ENCODE results near the gene VSTM2L. TPM values are rescaled to one million over a fixed set of nuclear protein-coding genes. Genes with fewer than 3 reads are reported as not detected.

Gene VSTM2L
- total and polyA plus RNA-seq, 2 donors (not counting 1 experiment from before 2014, with no cell fraction given) = 0.66 to 1.7 TPM

- Histone ChIP-seq H3K79me2 (ENCODE audit: control insufficient read depth, insufficient read depth, low read length) (no peaks in the 10 kb centered on the region), H3K4me2 (ENCODE audit: extremely low read depth, insufficient read depth, low read length) (no peak overlapping the region), H2AFZ (ENCODE audit: low read length) (no peak overlapping the region), H3K27me3 (ENCODE audit: control insufficient read depth, insufficient read depth, low read length) (peaks cover 64% of the 10 kb centered on the region), H3K9me3 (ENCODE audit: control insufficient read depth, insufficient read depth, low read depth, low read length) (no peaks in the 10 kb centered on the region), H3K4me1 (ENCODE audit: control insufficient read depth, extremely low read depth, insufficient read depth, low read length) (no peaks in the 10 kb centered on the region), H3K27ac (ENCODE audit: insufficient read depth, low read length) (no peak overlapping the region), H4K20me1 (ENCODE audit: control insufficient read depth, extremely low read depth, insufficient read depth, low read length) (no peaks in the 10 kb centered on the region), H3K9ac (ENCODE audit: insufficient read depth, low read length) (no peak overlapping the region), H3K36me3 (ENCODE audit: control insufficient read depth, insufficient read depth, low read length) (no peaks in the 10 kb centered on the region), H3K4me3 (replicated peaks in 1 of 4; ENCODE audit: control extremely low read depth in 1 of 4, insufficient read depth in 1 of 4, low read depth in 3 of 4, low read length in 4 of 4) (no peak overlapping the region)
- no peak for DNase-seq (ENCODE audit: low read depth in 2 of 2)
- peak; percentile 50 for TF ChIP-seq EZH2 (IDR thresholded peaks at IDR 0.05; ENCODE audit: low read length, missing control alignments)
- TF ChIP-seq CTCF (conservative IDR thresholded peaks at IDR 0.05 in 1 of 2, IDR thresholded peaks at IDR 0.05 in 1 of 2; ENCODE audit: low read depth in 1 of 2, low read length in 2 of 2) = no peak
Measured at GRCh38 chr20:37913567-37914366, 10.8 kb downstream of the VSTM2L start.

- no peak overlapping the region for H3K27ac ChIP-seq (ENCODE audit: insufficient read depth, low read length)
- H3K36me3 ChIP-seq (ENCODE audit: control insufficient read depth, insufficient read depth, low read length) = no peaks in the 10 kb centered on the region
- no peaks in the 10 kb centered on the region for H3K79me2 ChIP-seq (ENCODE audit: control insufficient read depth, insufficient read depth, low read length)
- peaks cover 69% of the 10 kb centered on the region for H3K27me3 ChIP-seq (ENCODE audit: control insufficient read depth, insufficient read depth, low read length)
- no peaks in the 10 kb centered on the region for H3K9me3 ChIP-seq (ENCODE audit: control insufficient read depth, insufficient read depth, low read depth, low read length)
- no peak for TF ChIP-seq EZH2 (IDR thresholded peaks at IDR 0.05; ENCODE audit: low read length, missing control alignments)
- TF ChIP-seq CTCF (conservative IDR thresholded peaks at IDR 0.05 in 1 of 2, IDR thresholded peaks at IDR 0.05 in 1 of 2; ENCODE audit: low read depth in 1 of 2, low read length in 2 of 2) = no peak
- no peak overlapping the region for H2AFZ ChIP-seq (ENCODE audit: low read length)
- H3K9ac ChIP-seq (ENCODE audit: insufficient read depth, low read length) = no peak overlapping the region
- H4K20me1 ChIP-seq (ENCODE audit: control insufficient read depth, extremely low read depth, insufficient read depth, low read length) = no peaks in the 10 kb centered on the region
- DNase-seq (ENCODE audit: low read depth in 2 of 2) = no peak
- no peaks in the 10 kb centered on the region for H3K4me1 ChIP-seq (ENCODE audit: control insufficient read depth, extremely low read depth, insufficient read depth, low read length)
- H3K4me2 ChIP-seq (ENCODE audit: extremely low read depth, insufficient read depth, low read length) = no peak overlapping the region
- no peak overlapping the region for H3K4me3 ChIP-seq (replicated peaks in 1 of 4; ENCODE audit: control extremely low read depth in 1 of 4, insufficient read depth in 1 of 4, low read depth in 3 of 4, low read length in 4 of 4)
Measured at GRCh38 chr20:37914367-37914671, 11.4 kb downstream of the VSTM2L start.

- Histone ChIP-seq H3K4me3 (replicated peaks in 1 of 4; ENCODE audit: control extremely low read depth in 1 of 4, insufficient read depth in 1 of 4, low read depth in 3 of 4, low read length in 4 of 4) (no peak overlapping the region), H3K36me3 (ENCODE audit: control insufficient read depth, insufficient read depth, low read length) (no peaks in the 10 kb centered on the region), H3K4me2 (ENCODE audit: extremely low read depth, insufficient read depth, low read length) (peak overlapping the region; percentile 64), H3K27ac (ENCODE audit: insufficient read depth, low read length) (no peak overlapping the region), H3K4me1 (ENCODE audit: control insufficient read depth, extremely low read depth, insufficient read depth, low read length) (no peaks in the 10 kb centered on the region), H4K20me1 (ENCODE audit: control insufficient read depth, extremely low read depth, insufficient read depth, low read length) (no peaks in the 10 kb centered on the region), H3K27me3 (ENCODE audit: control insufficient read depth, insufficient read depth, low read length) (peaks cover 73% of the 10 kb centered on the region), H3K79me2 (ENCODE audit: control insufficient read depth, insufficient read depth, low read length) (no peaks in the 10 kb centered on the region), H2AFZ (ENCODE audit: low read length) (no peak overlapping the region), H3K9me3 (ENCODE audit: control insufficient read depth, insufficient read depth, low read depth, low read length) (no peaks in the 10 kb centered on the region), H3K9ac (ENCODE audit: insufficient read depth, low read length) (no peak overlapping the region)
- TF ChIP-seq CTCF (conservative IDR thresholded peaks at IDR 0.05 in 1 of 2, IDR thresholded peaks at IDR 0.05 in 1 of 2; ENCODE audit: low read depth in 1 of 2, low read length in 2 of 2) (no peak), EZH2 (IDR thresholded peaks at IDR 0.05; ENCODE audit: low read length, missing control alignments) (peak; percentile 3)
- no peak for DNase-seq (ENCODE audit: low read depth in 2 of 2)
Measured at GRCh38 chr20:37914672-37915433, 11.9 kb downstream of the VSTM2L start.

Data from fibroblast of lung (primary cell).